ENCODE results near the gene TSHZ2. TPM values are rescaled to one million over a fixed set of nuclear protein-coding genes. Genes with fewer than 3 reads are reported as not detected.

The TSHZ2 gene
- total RNA-seq, 6 experiments from 2014 or later: 14.2 to 28.1 (median 21.0) TPM

GRCh38 chr20:52948491-52948890, 23.7 kb upstream of the TSHZ2 start:
- peaks cover 0 to 19% (median 9%) of the 10 kb centered on the region in 4 donors for H3K4me1 ChIP-seq
- no peak for ATAC-seq
- H3K27me3 ChIP-seq: no peaks in the 10 kb centered on the region
- H3K4me3 ChIP-seq: no peak overlapping the region
- no peak for TF ChIP-seq POLR2A (IDR thresholded peaks at IDR 0.05)
- TF ChIP-seq CTCF (IDR thresholded peaks at IDR 0.05): no peak
- intact Hi-C loops (cut with DNase I): no loop called here
- H3K9me3 ChIP-seq: no peaks in the 10 kb centered on the region
- WGBS (ENCODE audit: insufficient coverage, low coverage, low lambda C conversion rate, missing lambda C conversion rate): 31% methylated on average over 1 of the region's 1 CpG
- no peaks in the 10 kb centered on the region for H3K36me3 ChIP-seq
- H3K27ac ChIP-seq: no peak overlapping the region
- no peak for DNase-seq

GRCh38 chr20:52953020-52953419, 19.1 kb upstream of the TSHZ2 start:
- no peak for TF ChIP-seq CTCF (IDR thresholded peaks at IDR 0.05)
- no peak for TF ChIP-seq POLR2A (IDR thresholded peaks at IDR 0.05)
- no peaks in the 10 kb centered on the region for H3K27me3 ChIP-seq

GRCh38 chr20:52954849-52955248, 17.3 kb upstream of the TSHZ2 start:
- WGBS (ENCODE audit: insufficient coverage, low coverage, low lambda C conversion rate, missing lambda C conversion rate): 75% methylated on average over 6 of the region's 6 CpGs
- no peak for DNase-seq
- H3K4me1 ChIP-seq: no peaks in the 10 kb centered on the region
- ATAC-seq: no peak
- TF ChIP-seq POLR2A (IDR thresholded peaks at IDR 0.05): no peak
- TF ChIP-seq CTCF (IDR thresholded peaks at IDR 0.05): no peak
- no peak overlapping the region for H3K4me3 ChIP-seq
- H3K36me3 ChIP-seq: no peaks in the 10 kb centered on the region
- H3K27ac ChIP-seq: no peak overlapping the region
- no peaks in the 10 kb centered on the region for H3K9me3 ChIP-seq
- no peaks in the 10 kb centered on the region for H3K27me3 ChIP-seq
- intact Hi-C loops (cut with DNase I): no loop called here

More at GRCh38 chr20:52953020-52953419, 19.1 kb upstream of the TSHZ2 start:
- no peak overlapping the region for H3K27ac ChIP-seq
- 54% methylated on average over 1 of the region's 1 CpG for WGBS (ENCODE audit: insufficient coverage, low coverage, low lambda C conversion rate, missing lambda C conversion rate)
- no peak overlapping the region for H3K4me3 ChIP-seq
- intact Hi-C loops (cut with DNase I): no loop called here
- ATAC-seq (no peak), DNase-seq (no peak)
- no peaks in the 10 kb centered on the region for H3K4me1 ChIP-seq
- H3K36me3 ChIP-seq: no peaks in the 10 kb centered on the region
- H3K9me3 ChIP-seq: no peaks in the 10 kb centered on the region

- Histone ChIP-seq H3K4me3 (no peak overlapping the region), H3K36me3 (no peaks in the 10 kb centered on the region), H3K9me3 (no peaks in the 10 kb centered on the region), H3K27me3 (no peaks in the 10 kb centered on the region), H3K27ac (no peak overlapping the region), H3K4me1 (no peaks in the 10 kb centered on the region)
- DNase-seq: no peak
- intact Hi-C loops (cut with DNase I): no loop called here
- WGBS (ENCODE audit: insufficient coverage, low coverage, low lambda C conversion rate, missing lambda C conversion rate): 79% methylated on average over 4 of the region's 4 CpGs
- TF ChIP-seq POLR2A (IDR thresholded peaks at IDR 0.05) (no peak), CTCF (IDR thresholded peaks at IDR 0.05) (no peak)
- ATAC-seq: no peak
Observed at GRCh38 chr20:52958211-52958610, 13.9 kb upstream of the TSHZ2 start.

GRCh38 chr20:52959125-52959524, 13.0 kb upstream of the TSHZ2 start:
- ATAC-seq (no peak), DNase-seq (no peak)
- 65% methylated on average over 3 of the region's 5 CpGs for whole genome bisulfite sequencing (ENCODE audit: insufficient coverage, low coverage, low lambda C conversion rate, missing lambda C conversion rate)
- no peaks in the 10 kb centered on the region for H3K36me3 ChIP-seq
- H3K4me1 ChIP-seq: no peaks in the 10 kb centered on the region
- H3K27me3 ChIP-seq: no peaks in the 10 kb centered on the region
- no peak overlapping the region for H3K27ac ChIP-seq
- TF ChIP-seq POLR2A (IDR thresholded peaks at IDR 0.05) (no peak), CTCF (IDR thresholded peaks at IDR 0.05) (peak in 2 of 4 donors; percentile 7 to 12)
- no peaks in the 10 kb centered on the region for H3K9me3 ChIP-seq
- intact Hi-C loops (cut with DNase I): no loop called here
- no peak overlapping the region for H3K4me3 ChIP-seq
